IMR-90 (cell line): Measurements from ENCODE around the gene BMAL2.

Experiments
- CHD1 ChIP-seq: IDR thresholded peaks from 2 replicates; pipeline ENCODE4 v1.6.1; 2012; ENCODE audit warnings: low read depth, low read length, improper control_type of control experiment
- CTCF ChIP-seq: conservative IDR thresholded peaks from 2 replicates; pipeline ENCODE4 v1.5.1; 2012; ENCODE audit warnings: mild to moderate bottlenecking, low read depth, low read length, improper control_type of control experiment
- ELK1 ChIP-seq: fragments of 150-350 bp; IDR thresholded peaks from 2 replicates; pipeline ENCODE4 v1.6.1; 2016; ENCODE audit warnings: low read depth, mild to moderate bottlenecking, low read length, moderate library complexity, borderline replicate concordance
- MAFK ChIP-seq: IDR thresholded peaks from 2 replicates; pipeline ENCODE4 v1.6.1; 2012; ENCODE audit warnings: low read depth, low read length, improper control_type of control experiment
- POLR2A ChIP-seq: IDR thresholded peaks from 2 replicates; pipeline ENCODE4 v1.6.1; 2012; ENCODE audit warnings: mild to moderate bottlenecking, low read depth, low read length
- RAD21 ChIP-seq: IDR thresholded peaks from 2 replicates; pipeline ENCODE4 v1.6.1; 2012; ENCODE audit warnings: low read length, improper control_type of control experiment
- SMC3 ChIP-seq: fragments of 150-350 bp; IDR thresholded peaks from 2 replicates; pipeline ENCODE4 v1.6.1; 2016; ENCODE audit warnings: low read depth, mild to moderate bottlenecking, antibody characterized with exemption, low read length, moderate library complexity

GRCh38 chr12:27289414-27289813, 43.2 kb upstream of the BMAL2 start:
- no peak for TF ChIP-seq POLR2A
- TF ChIP-seq CTCF: no peak
- TF ChIP-seq RAD21: no peak
- no peak for TF ChIP-seq ELK1
- TF ChIP-seq CHD1: no peak
- no peak for TF ChIP-seq MAFK
- no peak for TF ChIP-seq SMC3
